HG03135 (cell line): ENCODE data around the gene TNKS1BP1.
A peak's percentile ranks its signal among the peaks of the same experiment; 100 is the strongest.

Source experiments
- ATAC-seq: cut with Tn5 transposase; IDR thresholded peaks from one replicate; pipeline ENCODE4 v1.9.1; 2021; ENCODE audit warnings: mild to moderate bottlenecking, moderate library complexity; ENCODE audit not compliant: unreplicated experiment

Gene TNKS1BP1

DNA sequence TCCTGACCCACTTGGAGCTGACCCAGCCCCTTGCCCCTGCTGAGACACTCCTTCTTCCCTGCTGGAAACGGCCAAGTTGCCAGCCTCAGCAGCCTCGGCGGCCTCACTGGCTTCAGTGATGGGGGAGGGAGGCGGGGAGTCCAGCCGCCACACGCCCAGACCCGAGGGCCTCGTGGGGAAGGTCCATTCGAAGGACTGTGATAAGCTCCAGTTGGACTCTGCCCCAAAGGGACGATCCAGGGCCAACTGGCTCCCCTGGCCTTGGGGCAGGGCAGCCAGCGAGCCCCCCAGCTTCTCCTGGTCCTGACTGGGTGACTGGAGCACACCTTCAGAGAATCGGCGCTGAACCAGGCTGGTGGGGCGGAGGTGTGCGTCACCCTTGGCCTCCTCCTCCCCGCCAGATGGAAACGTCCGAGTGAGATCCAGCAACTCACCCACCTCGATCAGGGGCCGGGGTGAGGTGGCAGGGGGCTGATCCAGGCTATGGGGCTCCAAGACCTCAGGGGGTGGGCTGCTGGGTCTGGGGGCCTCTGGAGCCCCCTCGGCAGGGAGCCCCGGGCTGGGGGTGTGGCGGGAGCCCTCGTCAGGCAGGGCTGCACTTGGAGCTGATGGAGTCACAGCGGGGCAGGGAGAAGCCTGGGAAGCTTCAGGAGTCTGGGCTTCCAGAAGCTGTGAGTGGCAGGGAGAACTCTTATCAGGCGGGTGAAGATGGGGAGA, 11.5 kb downstream of the TNKS1BP1 start:
- no peak for ATAC-seq

DNA sequence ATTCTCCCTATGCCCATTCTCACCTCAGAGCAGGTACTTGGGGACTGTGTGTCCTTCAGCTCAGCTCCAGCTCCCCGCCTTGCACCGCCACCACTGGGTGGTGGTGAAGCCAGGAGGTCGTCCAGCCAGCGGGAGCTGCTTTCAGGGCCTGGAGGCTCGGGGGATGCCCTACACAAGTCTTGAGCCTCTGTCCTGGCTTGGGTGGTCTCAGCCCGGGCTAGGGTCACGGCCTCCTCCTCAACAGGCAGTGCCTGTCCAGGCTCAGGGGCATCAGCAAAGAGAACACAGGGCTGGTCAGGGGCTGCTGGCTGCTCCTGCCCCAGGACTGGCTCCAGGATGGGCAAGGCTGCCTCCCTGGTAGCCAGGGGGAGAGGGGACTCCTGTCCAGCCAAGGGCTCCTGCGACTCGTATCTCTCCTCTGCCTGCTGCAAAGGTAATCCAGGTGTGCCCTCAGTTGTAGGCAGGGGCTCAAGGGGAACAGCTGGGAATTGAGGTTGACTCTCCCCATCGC, 12.2 kb downstream of the TNKS1BP1 start:
- ATAC-seq, result no peak

DNA sequence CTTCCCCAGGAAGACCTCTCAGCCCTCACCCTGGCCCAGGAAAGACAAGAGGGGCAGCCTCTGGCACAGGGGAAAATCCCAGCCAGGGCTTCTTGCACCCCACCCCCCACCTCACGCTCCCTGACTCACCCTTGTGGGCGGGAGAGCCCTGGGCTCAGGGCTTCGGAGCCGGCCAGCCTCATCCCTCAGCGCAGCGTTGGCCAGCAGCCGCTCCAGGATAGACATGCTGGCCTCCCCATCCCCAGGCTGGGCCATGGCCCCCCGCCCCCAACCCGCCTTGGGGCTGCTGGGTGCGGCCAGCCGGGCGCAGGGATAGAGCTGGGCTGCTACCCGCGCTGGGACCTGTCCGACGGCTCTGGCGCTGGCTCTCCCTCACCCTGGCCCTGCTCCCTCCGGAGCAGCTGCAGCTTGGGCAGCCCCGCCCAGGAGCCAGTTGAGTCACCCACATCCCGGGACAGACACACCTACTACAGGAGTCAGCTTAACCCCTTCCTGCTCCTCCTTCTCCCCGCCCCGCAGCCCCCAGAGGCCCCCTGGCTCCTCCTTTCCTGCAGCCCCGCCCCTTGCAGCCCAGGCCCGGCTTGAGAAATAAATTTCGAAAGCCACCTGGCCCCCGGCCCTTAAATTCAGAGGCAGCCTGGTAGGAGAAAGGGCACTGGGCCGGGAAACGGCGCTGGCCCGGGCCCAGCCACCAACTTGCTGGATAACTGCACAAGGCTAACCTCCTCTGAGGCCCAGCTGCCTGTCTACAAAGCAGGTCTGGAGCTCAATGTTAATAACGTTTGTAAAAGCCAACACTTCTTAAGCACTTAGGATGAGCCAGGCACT, 13.4 kb downstream of the TNKS1BP1 start:
- ATAC-seq, result peak; percentile 96

DNA sequence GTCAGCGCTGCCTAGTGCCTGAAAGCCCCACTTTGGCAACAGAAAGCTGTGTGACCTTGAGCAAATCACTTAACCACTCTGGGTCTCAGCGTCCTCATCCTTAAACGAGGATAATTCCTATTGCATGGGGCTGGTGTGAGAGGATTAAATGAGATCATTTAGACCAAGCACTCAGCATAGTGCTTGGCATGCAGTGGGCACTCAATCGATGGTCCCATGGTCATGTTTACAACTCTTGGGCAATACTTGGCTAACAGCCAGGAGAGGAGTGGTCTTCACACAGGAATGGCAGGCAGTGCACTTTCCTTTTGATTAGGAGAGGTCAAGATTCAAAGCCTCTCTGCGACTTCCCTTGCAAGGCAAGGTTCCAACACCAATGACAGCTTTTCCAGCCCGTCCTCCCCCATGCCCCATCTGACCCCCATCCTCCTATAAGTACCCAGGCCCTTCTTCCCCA, 14.1 kb downstream of the TNKS1BP1 start:
- no peak for ATAC-seq

DNA sequence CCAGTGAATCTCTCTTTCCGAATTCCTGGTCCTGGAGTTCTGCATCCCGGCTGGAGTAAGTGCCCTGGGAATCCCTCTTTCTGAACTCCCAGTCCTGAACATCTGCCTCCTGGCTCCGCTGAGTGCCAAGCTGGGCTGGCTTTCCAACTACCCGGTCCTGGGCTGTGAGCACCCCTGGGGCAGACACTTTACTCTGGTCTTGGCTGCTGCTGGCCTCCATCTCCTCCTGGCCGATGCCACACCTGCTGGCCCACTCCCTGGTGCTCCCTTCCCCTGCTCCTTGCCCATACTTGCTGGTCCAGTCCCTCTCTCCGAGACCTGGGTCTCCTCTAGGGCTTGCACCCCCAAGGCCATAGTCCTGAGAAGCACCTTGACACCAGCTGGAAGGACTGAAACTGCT, 14.7 kb downstream of the TNKS1BP1 start:
- no peak for ATAC-seq

DNA sequence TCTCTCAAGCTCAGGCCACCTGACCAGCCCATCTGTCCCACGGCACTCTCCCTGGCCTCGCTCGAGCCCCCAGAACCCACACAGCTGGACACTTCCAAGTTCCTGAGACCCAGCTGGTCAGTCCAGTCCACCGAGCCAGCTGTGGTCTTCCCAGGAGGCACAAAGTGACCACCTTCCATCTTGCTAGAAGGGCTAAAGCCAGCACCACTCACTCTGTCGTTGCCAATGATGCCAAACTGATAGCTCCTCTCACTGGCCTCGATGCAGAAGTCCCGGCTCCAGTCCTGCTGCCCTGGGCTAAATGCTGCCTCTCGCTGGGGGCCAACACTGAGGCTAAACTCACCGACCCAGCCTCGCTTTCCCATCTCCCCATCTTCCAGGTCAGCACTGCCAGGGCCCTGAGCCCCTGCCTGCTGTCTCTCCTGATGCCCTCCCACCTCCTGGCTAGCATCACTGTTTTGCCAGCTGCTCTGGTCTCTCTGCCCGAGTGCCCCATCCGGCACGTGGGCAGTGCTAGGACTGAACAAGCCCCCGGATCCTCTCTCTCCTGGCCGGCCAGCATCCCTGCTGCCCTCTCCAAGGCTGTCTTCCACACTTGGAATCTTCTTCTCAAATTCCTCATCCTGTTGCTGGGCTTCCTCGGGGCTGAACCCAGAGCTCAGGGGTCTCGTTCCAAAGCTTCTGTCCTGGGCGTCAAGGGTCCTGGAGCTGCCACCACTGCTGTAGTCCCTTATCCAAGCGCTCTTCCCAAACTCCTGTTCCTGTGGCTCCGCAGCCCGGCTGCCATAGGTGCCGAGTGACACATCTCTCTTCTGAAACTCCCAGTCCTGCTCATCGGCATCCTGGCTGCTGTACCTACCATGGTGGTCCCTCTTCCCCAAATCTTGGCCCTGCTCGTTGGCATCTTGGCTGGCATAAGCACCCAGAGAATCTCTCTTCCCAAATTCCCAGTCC, 15.4 kb downstream of the TNKS1BP1 start:
- ATAC-seq, result no peak

DNA sequence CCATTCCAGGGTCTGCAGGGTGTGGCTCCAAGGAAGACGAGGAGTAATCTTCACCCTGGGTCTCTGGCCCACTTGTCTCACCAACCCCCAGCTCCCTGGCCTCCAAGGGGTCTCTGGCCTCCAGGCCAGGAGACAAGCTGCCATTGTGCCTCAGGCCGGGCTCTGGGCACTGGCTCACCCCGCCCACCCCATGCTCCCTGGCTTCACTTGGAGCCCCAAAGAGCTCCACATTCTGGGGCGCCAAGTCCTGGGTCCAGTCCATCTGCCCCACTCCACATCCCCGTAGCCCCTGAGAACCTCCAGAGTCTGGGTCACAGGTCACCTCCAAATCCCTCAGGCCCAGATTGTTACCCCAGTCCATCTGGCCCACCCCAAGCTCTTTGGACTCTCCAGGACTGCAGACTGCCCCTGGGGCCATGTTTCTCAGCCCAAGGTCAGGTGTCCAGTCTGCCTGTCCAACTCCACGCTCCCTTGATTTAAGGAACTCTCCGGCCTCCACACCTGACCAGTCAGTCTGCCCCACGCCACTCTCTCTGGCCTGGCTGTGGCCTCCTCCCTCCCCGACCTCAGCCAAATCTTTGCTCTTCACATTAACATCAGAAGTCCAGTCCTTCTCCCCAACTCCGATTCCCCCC, 16.2 kb downstream of the TNKS1BP1 start:
- no peak for ATAC-seq

DNA sequence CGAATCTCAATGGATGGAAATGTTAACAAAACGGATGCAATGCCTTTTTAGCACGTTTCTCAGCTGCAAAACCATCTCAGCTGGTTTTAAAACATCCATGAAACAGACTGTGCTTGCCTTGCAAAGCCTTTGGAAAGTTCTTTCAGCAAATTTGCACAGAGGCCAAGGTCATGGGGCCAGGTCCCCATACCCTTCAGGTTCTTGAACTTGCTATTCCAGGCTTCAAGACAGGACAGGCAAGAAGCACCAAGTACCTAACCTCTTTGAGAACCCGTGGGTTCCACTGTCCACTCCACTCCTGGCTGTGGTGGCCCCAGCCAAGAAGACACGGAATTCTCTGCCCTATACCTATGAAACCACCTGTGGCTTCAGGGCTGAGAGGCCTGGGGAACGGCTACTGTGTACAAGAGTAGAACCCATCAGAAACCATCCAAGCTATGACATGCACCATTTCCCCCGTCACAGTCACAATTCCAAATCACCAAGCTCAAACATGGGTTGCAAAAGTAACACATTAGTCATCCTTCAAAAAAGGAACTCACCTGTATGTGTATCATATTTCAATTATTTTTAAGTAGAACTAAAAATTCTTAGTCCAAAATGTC, 17.0 kb downstream of the TNKS1BP1 start:
- ATAC-seq, result no peak

DNA sequence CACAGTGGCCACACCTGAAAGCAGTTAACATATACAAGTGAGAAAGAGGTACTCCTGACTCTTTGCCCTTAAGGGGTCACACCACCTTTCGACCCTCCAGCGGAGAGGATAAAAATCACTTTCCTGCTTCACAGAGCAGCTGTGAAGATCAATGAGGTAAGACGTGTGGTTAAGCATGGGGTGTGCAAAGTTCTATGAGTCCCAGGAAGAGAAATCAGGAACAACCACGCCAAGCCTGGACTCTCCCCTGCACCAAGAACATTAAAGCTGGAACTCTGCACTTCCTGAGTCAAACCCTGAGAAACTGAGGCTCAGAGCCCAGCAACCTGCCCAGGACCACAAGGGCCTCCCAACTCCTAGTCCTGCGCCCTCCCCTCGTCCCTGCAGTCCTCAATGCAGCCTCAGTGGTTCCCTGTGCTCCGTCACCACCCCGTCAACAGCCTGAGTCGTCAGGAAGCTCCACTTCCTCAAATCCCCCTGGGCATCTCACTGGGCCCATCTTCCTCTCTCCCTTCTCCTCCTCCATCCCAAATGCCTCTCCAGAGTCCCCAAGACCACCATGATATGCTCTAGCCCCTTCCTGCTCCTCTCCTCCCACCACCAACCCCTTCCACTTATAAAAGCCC, 17.7 kb downstream of the TNKS1BP1 start:
- ATAC-seq, result no peak

DNA sequence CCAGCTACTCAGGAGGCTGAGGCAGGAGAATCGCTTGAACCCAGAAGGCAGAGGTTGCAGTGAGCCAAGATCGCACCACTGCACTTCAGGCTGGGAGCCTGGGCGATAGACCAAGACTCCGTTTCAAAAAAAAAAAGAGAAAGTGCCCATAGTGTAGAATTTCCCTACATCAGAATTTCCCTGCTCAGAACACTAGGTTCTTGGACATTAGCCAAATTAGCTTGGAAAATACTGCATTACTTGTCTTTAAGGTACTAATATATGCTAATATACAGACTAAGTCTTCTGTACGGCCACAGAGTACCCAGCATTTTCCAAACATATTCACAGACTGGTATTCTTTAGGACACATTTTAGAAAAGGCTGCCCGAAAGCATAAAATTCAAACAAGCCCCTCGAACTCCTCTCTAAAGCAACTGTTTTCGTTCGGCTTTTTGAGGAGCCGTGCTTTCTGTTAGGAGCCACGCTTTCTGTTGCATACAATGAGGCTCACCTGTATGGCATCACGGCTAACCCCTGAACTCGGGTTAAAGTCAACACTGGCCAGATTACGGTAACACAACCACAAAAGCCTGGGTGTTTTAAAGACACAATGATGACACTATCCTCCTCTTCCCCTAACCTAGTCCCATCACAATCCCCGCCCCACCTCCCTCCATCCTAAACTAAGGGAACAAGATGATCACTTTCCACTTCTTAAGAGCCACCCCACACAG, 18.4 kb downstream of the TNKS1BP1 start:
- no peak for ATAC-seq

DNA sequence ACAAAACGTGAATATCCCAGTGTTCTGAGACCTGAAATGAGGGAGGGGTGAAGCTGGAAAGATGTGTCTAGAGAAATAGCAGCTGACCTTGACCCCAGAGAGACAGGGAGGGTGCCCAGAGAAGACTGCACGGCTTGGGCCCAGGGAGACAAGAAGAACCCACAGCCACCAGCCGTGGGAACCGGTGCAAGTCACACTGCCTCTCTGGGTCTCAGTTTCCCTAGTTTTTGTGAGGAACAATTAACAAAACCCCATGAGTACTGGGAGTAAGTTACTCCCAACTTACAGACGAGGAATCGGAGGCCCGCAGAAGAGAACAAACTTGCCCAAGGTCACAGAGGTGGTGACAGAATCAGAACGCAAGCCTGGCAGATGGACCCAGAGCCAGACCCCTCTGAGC, 19.2 kb downstream of the TNKS1BP1 start:
- ATAC-seq, result no peak

DNA sequence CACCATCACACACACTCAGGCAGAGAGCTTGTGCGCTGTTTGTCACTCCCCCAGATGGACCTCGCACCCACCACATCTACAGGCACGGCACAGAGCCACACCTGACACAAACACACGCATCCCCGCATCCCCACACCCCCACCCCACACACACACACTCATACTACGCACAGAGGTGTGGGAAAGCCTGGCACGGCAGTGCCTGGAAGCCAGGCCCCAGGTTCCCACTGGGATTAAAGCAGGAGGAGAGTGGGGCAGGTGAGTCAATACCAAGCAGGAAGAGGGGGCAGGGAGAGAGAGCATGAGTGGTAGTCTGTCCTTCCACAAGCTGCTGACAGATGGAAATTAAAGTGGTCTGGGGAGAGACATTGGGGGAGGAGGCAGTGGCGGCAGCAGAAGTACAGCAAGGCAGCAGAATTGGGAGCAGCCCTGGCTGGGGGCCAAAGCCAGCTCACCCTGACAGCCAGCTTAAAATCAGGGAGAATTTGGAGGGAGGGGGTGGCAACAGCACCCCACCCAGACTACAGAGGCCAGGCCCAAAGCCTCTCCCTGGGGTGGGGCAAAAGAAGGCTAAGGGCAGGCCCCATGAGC, 20.7 kb downstream of the TNKS1BP1 start:
- no peak for ATAC-seq

DNA sequence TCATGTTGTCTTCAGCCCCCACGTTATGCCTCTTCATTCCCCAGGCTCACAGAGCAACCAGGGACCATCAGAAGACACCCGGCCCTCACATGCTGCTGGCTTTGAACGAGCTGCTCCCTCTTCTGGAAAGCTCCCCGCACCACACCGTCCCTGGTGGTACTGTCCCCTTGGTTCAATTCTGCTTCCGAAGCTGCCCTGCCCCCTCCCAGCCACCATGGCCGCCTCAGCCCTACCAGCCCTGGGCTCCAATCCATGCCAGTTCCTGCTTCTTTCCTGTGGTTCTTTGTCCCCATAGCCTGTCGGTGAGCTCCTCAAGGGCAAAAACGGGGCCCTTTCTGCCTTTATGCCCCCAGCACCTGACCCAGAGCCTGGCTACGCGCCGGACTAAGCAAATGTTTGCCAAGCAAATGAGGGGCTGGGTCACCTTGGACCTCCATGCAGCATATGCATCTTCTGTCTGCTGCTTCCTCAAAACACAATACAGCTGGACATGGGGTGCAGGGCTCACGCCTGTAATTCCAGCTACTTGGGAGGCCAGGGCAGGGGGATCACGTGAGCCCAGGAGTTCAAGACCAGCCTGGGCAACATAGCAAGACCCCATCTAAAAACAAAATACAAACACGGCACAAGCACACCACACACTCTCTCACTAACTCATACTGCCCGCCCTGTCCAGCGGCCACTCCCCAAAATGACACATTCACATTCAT, 21.3 kb downstream of the TNKS1BP1 start:
- no peak for ATAC-seq

DNA sequence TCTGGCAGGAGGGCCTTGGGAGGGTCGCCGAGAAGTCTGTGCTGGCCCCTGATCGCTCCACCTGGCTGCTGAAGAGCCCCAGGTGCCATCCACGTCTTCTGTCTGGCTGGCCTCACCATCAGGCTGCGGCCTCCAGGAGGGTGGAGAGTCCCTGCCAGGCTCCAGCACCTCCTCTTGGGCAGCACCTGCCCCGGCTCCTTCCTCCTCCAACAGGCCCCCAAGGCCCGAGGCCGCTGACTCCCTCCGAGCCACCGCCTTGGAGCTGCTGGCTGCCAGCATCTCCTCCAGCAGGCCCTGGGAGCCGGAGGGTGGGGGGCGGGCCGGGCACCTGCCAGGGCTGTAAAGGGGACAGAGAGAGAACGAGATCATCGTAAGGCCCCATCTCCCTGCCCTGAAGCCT, 22.3 kb downstream of the TNKS1BP1 start:
- ATAC-seq, result no peak

DNA sequence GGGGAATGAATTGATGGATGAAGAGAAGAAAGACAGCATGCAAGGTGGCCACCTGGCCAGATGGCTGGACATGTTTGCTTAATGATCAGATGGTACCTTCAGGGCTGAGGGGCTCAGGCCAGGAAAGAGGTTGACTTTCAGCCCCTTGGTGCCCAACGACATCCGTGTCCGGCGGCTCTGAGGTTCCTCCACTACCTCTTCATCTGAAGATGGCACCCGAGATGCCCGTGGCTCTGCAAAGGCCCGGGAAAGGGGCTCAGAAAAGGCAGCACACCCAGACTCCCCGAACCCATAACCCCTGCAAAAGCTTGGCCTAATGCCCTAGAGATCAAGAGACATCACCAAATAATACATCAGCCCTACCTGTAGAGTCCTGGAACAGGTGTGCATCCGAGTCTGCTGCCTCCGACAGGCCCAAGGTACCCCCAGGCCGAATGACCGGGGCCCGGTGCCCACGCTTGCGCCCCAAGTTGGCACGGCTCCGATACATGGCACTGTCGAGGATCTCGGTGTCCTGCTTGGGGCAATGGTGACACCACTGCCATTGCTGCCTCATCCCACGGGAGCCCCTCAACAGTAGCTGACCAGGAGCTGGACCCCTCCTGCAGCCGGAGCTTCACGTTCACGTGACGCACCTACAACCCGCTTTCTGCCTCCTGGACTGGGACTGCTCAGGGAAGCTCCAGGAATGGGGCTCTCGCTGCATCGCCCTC, 22.9 kb downstream of the TNKS1BP1 start:
- no peak for ATAC-seq

DNA sequence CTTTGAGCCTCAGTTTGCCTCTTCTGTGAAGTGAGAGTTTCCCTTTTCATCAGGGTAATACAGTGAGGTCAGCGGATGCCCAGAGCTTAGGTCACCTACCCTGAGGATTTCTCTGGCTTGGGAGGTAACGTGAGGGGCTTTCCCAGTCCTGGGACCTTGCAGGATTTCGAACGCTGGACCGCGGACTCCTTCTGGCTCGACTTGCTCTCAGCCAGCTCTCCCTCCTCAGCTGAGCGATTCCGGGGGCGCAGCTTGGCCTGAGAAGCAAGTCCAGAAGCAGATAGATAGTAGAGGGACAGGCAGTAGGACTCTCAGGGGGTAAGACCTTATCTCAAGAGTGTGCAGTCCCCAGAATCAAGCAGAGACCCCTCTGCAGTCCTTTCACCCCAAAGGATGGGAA, 24.0 kb downstream of the TNKS1BP1 start:
- ATAC-seq, result no peak

DNA sequence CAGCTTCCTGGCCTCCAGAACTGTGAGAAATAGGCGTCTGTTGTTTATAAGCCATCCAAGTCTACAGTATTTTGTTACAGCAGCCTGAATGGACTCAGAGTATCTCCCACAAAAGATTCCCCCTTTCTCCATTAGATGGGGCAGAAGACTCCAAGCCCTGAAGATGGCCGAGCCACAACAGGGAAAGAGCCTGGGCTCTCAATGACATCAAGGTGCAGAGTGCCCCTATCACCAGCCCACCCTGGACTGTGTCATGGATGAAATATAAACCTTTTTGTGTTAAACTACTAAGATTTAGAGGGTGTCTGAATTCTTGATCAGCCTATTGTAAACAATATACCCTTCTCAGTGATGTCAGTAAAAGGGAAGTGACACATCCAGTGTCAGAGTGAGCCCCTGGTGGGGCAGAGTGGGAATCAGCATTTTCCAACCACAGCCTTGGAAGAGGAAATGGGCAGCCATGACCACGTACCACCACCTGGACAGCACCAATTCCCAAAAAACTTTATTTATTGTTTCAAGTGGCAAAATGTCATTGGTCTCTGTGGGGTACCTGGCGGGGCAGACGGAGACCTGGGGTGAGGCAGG, 25.5 kb downstream of the TNKS1BP1 start:
- ATAC-seq, result no peak
